Stimulated activated CD4-positive, alpha-beta T cell treated with anti-CD3 and anti-CD28 coated beads, Interleukin-1b, Interleukin-23, amount 100 ng/mL, for 24 hours (primary cell): Measurements from ENCODE around the gene BLTP1.
"Not testable (repeated sequence)": the region's sequence is repeated elsewhere in the genome, so short reads cannot be mapped to it uniquely, and the experiment has no call there.

ENCODE experiments used
- DNase-seq, 4 experiments: peaks; one replicate each; pipeline ENCODE4 v3.0.0-alpha.2; 2020; ENCODE audit warnings: low read depth in 4 of 4, low spot score in 1 of 4

Gene BLTP1

DNA sequence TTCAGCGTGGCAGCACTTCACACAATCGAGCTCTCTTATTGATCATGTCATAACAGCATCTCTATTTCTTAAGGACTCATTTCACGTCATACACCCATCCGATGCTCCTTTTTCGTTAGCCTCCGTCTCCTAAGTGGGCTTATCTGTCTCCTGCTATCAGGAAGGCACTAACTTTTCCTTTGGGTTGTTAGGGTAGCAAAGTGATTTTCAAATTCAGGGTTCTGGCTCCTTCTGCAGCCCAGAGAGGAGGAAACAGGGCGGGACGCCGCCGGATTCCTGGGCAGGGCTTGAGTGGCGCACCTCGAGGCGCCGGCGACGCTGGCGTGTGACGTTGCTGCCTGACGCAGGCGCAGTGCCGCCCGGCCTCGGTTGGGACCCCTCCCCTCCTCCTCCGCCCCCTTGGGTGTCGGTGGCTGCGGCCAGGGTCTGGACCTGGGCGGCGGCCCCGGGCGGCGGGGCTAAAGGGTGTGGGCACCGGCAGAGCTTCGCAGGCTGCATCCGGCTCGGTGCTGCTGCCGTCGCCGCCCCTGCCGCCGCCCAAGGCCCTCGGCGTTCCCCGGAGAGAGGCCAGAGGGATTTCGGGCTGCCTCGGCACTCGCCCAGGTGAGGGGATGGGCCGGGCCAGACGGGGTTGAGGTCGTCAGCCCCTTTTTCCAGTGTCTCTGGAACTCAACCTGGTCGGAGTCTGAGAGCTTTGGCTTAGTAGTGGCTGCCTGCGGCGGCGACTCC lies at the start of gene BLTP1:
TSS of gene BLTP1 (plus strand) at position 350 of the 729 bp plus-strand sequence. CDS start 18,317 bp downstream, outside the sequence.
- DNase-seq = peak; percentile 64 to 83 (median 74)

- DNase-seq = no peak
Observed at GRCh38 chr4:122104184-122104583, 47.9 kb upstream of the BLTP1 start.

GRCh38 chr4:122107680-122108079 lies 44.5 kb upstream of the BLTP1 start:
- no peak for DNase-seq

DNA sequence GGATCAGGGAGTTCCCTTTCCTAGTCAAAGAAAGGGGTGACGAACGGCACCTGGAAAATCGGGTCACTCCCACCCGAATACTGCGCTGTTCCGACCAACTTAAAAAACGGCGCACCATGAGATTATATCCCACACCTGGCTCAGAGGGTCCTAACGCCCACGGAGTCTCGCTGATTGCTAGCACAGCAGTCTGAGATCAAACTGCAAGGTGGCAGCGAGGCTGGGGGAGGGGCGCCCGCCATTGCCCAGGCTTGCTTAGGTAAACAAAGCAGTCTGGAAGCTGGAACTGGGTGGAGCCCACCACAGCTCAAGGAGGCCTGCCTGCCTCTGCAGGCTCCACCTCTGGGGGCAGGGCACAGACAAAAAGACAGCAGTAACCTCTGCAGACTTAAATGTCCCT lies 41.8 kb upstream of the BLTP1 start:
- DNase-seq = not testable (repeated sequence)

DNA sequence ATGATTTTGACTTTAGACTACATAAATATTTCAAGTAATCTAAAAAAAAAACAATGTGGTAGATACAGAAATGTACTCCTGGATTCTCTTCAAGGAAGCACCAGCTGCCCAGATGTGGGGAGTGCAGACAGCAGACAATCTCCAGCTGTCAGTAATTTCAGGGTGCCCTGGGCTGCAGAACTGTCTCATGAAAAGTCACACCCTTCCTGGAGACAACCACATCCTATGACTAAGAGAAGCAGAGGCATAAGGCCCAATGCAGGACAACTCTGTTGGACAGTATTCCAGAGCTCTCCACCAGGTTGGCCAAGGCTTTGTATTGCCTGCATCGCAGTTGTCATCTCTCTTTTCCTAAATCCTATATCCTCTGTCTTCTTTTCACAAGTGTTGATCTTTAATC lies 34.4 kb upstream of the BLTP1 start:
- DNase-seq = no peak

GRCh38 chr4:122118243-122118642 lies 33.9 kb upstream of the BLTP1 start:
- no peak for DNase-seq

DNA sequence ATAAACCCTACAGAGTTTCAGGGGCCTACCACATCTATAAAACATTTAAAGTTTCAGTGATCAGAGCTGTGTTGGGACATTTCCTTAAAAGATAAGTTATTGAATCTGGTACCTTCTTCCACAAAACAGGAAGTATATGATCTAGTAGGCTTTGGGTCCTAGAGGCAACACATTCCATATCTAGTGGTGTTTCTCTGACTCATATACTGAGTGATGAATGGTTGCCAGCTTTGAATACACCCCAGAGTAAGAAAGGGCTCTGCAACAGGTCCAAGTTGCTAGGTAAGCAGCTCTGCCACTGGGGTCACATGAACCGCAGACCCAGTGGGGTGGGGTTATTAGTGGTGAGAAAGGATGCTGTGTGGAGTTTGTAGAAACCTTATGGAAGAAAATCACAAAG lies 32.4 kb upstream of the BLTP1 start:
- DNase-seq = no peak

GRCh38 chr4:122121593-122121992 lies 30.5 kb upstream of the BLTP1 start:
- DNase-seq = no peak

GRCh38 chr4:122122083-122122482 lies 30.0 kb upstream of the BLTP1 start:
- DNase-seq = no peak

- no peak for DNase-seq
Observed at GRCh38 chr4:122129061-122129460, 23.1 kb upstream of the BLTP1 start.

DNA sequence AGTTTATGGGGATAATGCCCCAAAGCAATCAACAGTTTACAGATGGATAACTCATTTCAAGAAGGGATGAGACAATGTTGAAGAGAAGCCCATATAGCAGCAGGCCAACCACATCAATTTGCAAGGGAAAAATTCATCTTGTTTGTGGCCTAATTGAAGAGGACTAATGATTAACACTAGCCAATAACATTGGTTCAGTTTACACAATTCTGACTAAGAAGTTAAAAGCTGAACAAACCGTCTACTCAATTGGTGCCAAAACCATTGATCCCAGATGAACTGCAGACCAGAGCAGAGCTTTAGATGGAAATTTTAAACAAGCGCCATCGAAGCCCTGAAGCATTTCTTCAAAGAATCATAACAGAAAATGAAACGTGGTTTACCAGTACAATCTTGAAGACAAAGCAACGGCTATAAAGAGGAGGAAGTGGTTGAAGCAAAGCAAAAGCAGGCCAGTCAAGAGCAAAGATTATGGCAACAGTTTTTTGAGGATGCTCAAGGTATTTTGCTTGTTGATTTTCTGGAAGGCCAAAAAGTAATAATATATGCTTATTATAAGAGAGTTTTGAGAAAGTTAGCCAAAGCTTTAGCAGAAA lies 20.5 kb upstream of the BLTP1 start:
- DNase-seq = no peak

DNA sequence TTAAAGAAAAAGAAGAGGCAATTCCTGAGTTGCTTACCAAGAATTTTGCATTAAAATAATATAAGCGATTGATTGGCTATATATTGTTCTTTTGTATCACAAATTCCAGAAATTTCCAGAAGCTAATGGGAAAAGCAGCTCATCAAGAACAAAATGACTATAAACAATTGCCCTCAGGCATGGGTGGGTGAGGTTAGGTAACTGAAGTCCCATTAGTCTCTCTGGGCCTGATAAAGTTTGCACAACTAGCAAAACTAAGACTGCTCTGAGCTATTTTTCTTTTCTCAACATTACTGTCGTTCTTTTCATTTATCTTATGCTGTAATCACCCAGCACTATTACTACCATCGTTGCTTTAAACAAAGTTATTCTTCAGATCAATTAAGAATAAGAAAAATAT lies 19.2 kb upstream of the BLTP1 start:
- DNase-seq = no peak

GRCh38 chr4:122139139-122139538 lies 13.0 kb upstream of the BLTP1 start:
- DNase-seq = no peak

GRCh38 chr4:122140834-122141233 lies 11.3 kb upstream of the BLTP1 start:
- DNase-seq = no peak

- no peak for DNase-seq
Observed at GRCh38 chr4:122142687-122143086, 9.4 kb upstream of the BLTP1 start.

GRCh38 chr4:122146652-122147051 lies 5.5 kb upstream of the BLTP1 start:
- no peak for DNase-seq

GRCh38 chr4:122150931-122151330 lies 1.2 kb upstream of the BLTP1 start:
- DNase-seq = no peak

DNA sequence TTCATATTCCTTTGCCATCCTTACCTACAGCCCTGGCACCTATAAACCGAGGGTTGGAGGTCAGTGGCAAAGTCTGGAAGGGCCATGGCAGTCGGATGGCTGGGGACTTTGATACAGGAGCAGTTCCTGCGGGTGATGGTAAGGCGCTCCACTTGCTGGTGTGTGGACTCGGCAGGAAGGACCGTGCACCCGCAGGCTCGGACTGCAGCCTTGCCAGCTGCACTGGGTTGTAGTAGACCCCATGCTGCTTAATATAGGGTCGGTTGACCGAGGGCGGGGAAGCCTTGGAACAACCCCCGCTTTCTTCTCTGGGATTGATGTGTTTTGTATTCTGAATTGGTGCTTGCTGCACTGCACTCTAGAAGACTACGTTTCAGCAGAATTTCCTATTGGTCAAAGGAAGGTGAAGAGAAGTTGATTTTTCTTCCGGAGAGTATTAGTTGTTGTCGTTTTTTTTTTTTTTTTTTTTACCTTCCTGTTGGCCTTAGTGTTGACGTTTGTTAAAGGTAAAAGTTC lies 638 bp downstream of the BLTP1 start:
- peak in 1 of 4 experiments; percentile 2 for DNase-seq

GRCh38 chr4:122156819-122157218 lies 4.7 kb downstream of the BLTP1 start:
- no peak for DNase-seq

GRCh38 chr4:122163301-122163700 lies 11.2 kb downstream of the BLTP1 start:
- no peak for DNase-seq

- no peak for DNase-seq
Observed at GRCh38 chr4:122163767-122164166, 11.6 kb downstream of the BLTP1 start.

DNA sequence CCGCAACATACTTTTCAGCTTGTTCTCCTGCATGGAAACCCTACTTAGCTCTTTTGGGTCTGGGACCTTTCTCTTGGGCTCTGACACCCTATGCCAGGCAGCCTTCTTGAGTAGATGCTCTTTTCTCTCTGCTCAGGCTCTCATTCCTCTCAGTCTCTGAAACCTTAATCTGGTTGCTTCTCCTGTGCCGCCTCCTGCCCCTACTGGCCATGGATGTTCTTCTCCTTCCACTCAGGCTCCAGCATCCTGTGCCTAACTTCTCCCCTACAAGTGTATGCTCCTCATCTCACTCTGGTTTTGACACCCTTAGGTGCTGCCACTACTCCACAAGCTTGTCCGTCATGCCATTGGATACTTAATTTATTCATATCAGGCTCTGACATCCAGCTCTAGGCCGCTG lies 15.2 kb downstream of the BLTP1 start:
- DNase-seq = no peak

DNA sequence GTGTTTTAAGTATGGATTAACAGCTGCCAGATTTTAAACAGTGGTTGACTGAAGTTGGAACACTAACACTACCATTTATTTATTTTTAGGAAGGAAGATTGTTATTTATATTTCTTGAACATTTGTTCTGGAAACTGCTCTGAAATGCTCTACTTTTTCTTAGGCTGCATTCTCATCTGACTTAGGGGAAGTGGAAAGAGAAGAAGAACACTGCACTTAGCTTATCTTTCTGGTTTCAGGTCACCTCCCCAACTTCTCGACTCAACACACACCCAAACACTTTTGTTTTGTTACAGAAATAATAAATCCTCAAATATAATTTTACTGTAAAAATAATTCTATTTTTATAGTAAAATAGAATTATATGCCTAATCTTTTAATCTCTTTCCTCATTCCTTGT lies 18.6 kb downstream of the BLTP1 start:
- no peak for DNase-seq
